H1 (cell line): Measurements from ENCODE around the gene C1orf56. TPM values are rescaled to one million over a fixed set of nuclear protein-coding genes. Genes with fewer than 3 reads are reported as not detected.

Experiments
- CTCF ChIA-PET: fragments of 300-600 bp; sonication (Branson Sonifier 250); formaldehyde crosslinking; loops from one replicate; lab custom pipeline; 2021; ENCODE audit not compliant: partially characterized antibody; lab: Charles Lee
- POLR2A ChIA-PET: fragments of 300-600 bp; sonication (Branson Sonifier 250); formaldehyde crosslinking; loops from one replicate; lab custom pipeline; 2021; ENCODE audit warnings: inconsistent platforms; ENCODE audit not compliant: partially characterized antibody; lab: Charles Lee
- DNase-seq, 2 experiments: peaks; one replicate each; pipeline versions ENCODE4 v3.0.0 to v3.0.0-alpha.2; 2010 to 2022; ENCODE audit warnings: low spot score in 2 of 2, low read depth in 1 of 2, mixed read lengths in 1 of 2
- FAIRE-seq: peaks from 2 replicates; lab custom pipeline; 2011; peaks lifted over from hg19 to GRCh38; lab: Jason Lieb, UNC
- H2AFZ ChIP-seq: 2 replicates; pipeline ENCODE4 v1.8.1; 2012; ENCODE audit warnings: low read length, inconsistent platforms
- H2AK5ac ChIP-seq: 2 replicates; pipeline ENCODE4 v1.6.1; 2013; ENCODE audit warnings: low read depth, low read length
- H2BK120ac ChIP-seq: replicated peaks from 2 replicates; pipeline ENCODE3; 2013; ENCODE audit warnings: low read depth, low read length, inconsistent platforms
- H2BK12ac ChIP-seq: 2 replicates; pipeline ENCODE4 v1.6.1; 2013; ENCODE audit warnings: low read depth, low read length
- H2BK15ac ChIP-seq: 2 replicates; pipeline ENCODE4 v1.6.1; 2013; ENCODE audit warnings: low read length
- H2BK20ac ChIP-seq: 2 replicates; pipeline ENCODE4 v1.6.1; 2013; ENCODE audit warnings: low read length
- H2BK5ac ChIP-seq: 2 replicates; pipeline ENCODE4 v1.6.1; 2013; ENCODE audit warnings: low read depth, low read length
- H3K14ac ChIP-seq: 2 replicates; pipeline ENCODE4 v1.6.1; 2013; ENCODE audit warnings: inconsistent platforms; ENCODE audit not compliant: insufficient read length
- H3K18ac ChIP-seq: 2 replicates; pipeline ENCODE4 v1.6.1; 2013; ENCODE audit warnings: low read length; ENCODE audit errors: extremely low read depth
- H3K23ac ChIP-seq: 2 replicates; pipeline ENCODE4 v1.6.1; 2013; ENCODE audit warnings: inconsistent platforms; ENCODE audit not compliant: insufficient read length
- H3K23me2 ChIP-seq: 2 replicates; pipeline ENCODE4 v1.6.1; 2013; ENCODE audit warnings: low read depth, low read length
- H3K27ac ChIP-seq: 2 replicates; pipeline ENCODE4 v1.6.1; 2011; ENCODE audit warnings: low read depth, low read length, inconsistent platforms
- H3K27me3 ChIP-seq, 4 experiments: replicated peaks in 1 of 4; 1 replicate in 1 of 4; 2 replicates in 3 of 4; pipeline versions ENCODE4 v1.6.1 to v1.8.1; 2011 to 2013; ENCODE audit warnings: low read length in 3 of 4, mild to moderate bottlenecking in 3 of 4, inconsistent platforms in 2 of 4, mixed read lengths in 2 of 4, moderate library complexity in 1 of 4; ENCODE audit not compliant: control insufficient read depth in 3 of 4, insufficient read depth in 3 of 4; ENCODE audit errors: extremely low read depth in 1 of 4
- H3K36me3 ChIP-seq, 4 experiments: 2 replicates each; pipeline versions ENCODE4 v1.6.1 to v1.8.1; 2011 to 2013; ENCODE audit warnings: mild to moderate bottlenecking in 4 of 4, low read length in 3 of 4, moderate library complexity in 2 of 4, control low read depth in 1 of 4, inconsistent platforms in 1 of 4; ENCODE audit not compliant: insufficient read depth in 4 of 4, control insufficient read depth in 2 of 4
- H3K4ac ChIP-seq: replicated peaks from 2 replicates; pipeline ENCODE3; 2013; ENCODE audit warnings: low read length, low read depth, mixed read lengths, inconsistent platforms; ENCODE audit not compliant: insufficient read length
- H3K4me1 ChIP-seq, 4 experiments: replicated peaks in 1 of 4; 1 replicate in 1 of 4; 2 replicates in 3 of 4; pipeline versions ENCODE4 v1.6.1 to v1.8.1; 2011 to 2013; ENCODE audit warnings: low read length in 3 of 4, inconsistent platforms in 2 of 4, mixed read lengths in 1 of 4; ENCODE audit not compliant: insufficient read depth in 4 of 4, control insufficient read depth in 3 of 4
- H3K4me2 ChIP-seq, 2 experiments: 2 replicates each; pipeline versions ENCODE4 v1.6.1 to v1.8.1; 2011 to 2013; ENCODE audit warnings: low read depth in 2 of 2, low read length in 2 of 2, control low read depth in 1 of 2, inconsistent platforms in 1 of 2, mild to moderate bottlenecking in 1 of 2; ENCODE audit not compliant: insufficient read depth in 1 of 2
- H3K4me3 ChIP-seq, 4 experiments: fragments of 200-600, 300-600 bp in 1 of 4; sonication (generic), shearing (Covaris generic), sonication (Bioruptor Twin) in 1 of 4; 2 replicates each; pipeline versions ENCODE4 v1.5.1 to v1.8.1; 2011 to 2016; ENCODE audit warnings: low read length in 4 of 4, low read depth in 3 of 4, control low read depth in 2 of 4, inconsistent platforms in 2 of 4, mild to moderate bottlenecking in 2 of 4, mixed read lengths in 1 of 4, moderate library complexity in 1 of 4; ENCODE audit not compliant: insufficient read depth in 2 of 4; ENCODE audit errors: extremely low read depth in 1 of 4
- H3K56ac ChIP-seq: replicated peaks from 2 replicates; pipeline ENCODE3; 2013; ENCODE audit warnings: low read depth, mild to moderate bottlenecking, mixed read lengths, low read length, inconsistent platforms; ENCODE audit not compliant: insufficient read length
- H3K79me1 ChIP-seq: 2 replicates; pipeline ENCODE4 v1.6.1; 2013; ENCODE audit warnings: low read depth, low read length, control low read depth
- H3K79me2 ChIP-seq, 2 experiments: 2 replicates each; pipeline versions ENCODE4 v1.6.1 to v1.8.1; 2012 to 2013; ENCODE audit warnings: low read length in 2 of 2, mild to moderate bottlenecking in 2 of 2, inconsistent platforms in 1 of 2; ENCODE audit not compliant: insufficient read depth in 2 of 2, control insufficient read depth in 1 of 2
- H3K9ac ChIP-seq, 4 experiments: replicated peaks in 1 of 4; 1 replicate in 1 of 4; 2 replicates in 3 of 4; pipeline versions ENCODE4 v1.6.1 to v1.8.1; 2011 to 2013; ENCODE audit warnings: low read depth in 3 of 4, low read length in 3 of 4, control low read depth in 2 of 4, mild to moderate bottlenecking in 2 of 4, moderate library complexity in 2 of 4, inconsistent platforms in 1 of 4; ENCODE audit errors: extremely low read depth in 1 of 4
- H3K9me3 ChIP-seq, 2 experiments: 2 replicates each; pipeline versions ENCODE4 v1.6.1 to v1.8.1; 2012 to 2013; ENCODE audit warnings: mild to moderate bottlenecking in 2 of 2, moderate library complexity in 2 of 2, control low read depth in 1 of 2, inconsistent platforms in 1 of 2, low read depth in 1 of 2, low read length in 1 of 2, mixed read lengths in 1 of 2; ENCODE audit not compliant: insufficient read depth in 2 of 2
- H4K20me1 ChIP-seq, 2 experiments: replicated peaks in 1 of 2; 2 replicates each; pipeline versions ENCODE3 to v1.8.1; 2011 to 2013; ENCODE audit warnings: inconsistent platforms in 2 of 2, low read length in 2 of 2, mild to moderate bottlenecking in 1 of 2; ENCODE audit not compliant: insufficient read depth in 2 of 2, control insufficient read depth in 1 of 2
- H4K5ac ChIP-seq: 2 replicates; pipeline ENCODE4 v1.6.1; 2013; ENCODE audit warnings: low read length, low read depth, mixed read lengths, inconsistent platforms; ENCODE audit not compliant: insufficient read length
- H4K8ac ChIP-seq: 2 replicates; pipeline ENCODE4 v1.8.0; 2013; ENCODE audit warnings: mild to moderate bottlenecking, moderate library complexity, low read length, inconsistent platforms; ENCODE audit not compliant: insufficient read depth; ENCODE audit errors: extremely low read depth
- H4K91ac ChIP-seq: replicated peaks from 2 replicates; pipeline ENCODE3; 2013; ENCODE audit warnings: low read length, mixed read lengths, inconsistent platforms; ENCODE audit not compliant: insufficient read length
- CTCF ChIP-seq, 3 experiments: IDR thresholded peaks; 1 replicate in 2 of 3; 2 replicates in 1 of 3; pipeline versions ENCODE4 v1.5.1 to v1.6.1; 2011; ENCODE audit warnings: low read length in 3 of 3, mild to moderate bottlenecking in 3 of 3, inconsistent platforms in 2 of 3, low read depth in 1 of 3, moderate library complexity in 1 of 3; ENCODE audit not compliant: insufficient read depth in 1 of 3; ENCODE audit errors: control extremely low read depth in 1 of 3
- EP300 ChIP-seq, 2 experiments: IDR thresholded peaks; 1 replicate in 1 of 2; 2 replicates in 1 of 2; pipeline ENCODE4 v1.6.1; 2011 to 2012; ENCODE audit warnings: low read depth in 2 of 2, low read length in 2 of 2, mild to moderate bottlenecking in 2 of 2, borderline replicate concordance in 1 of 2, inconsistent platforms in 1 of 2, moderate library complexity in 1 of 2
- NRF1 ChIP-seq: IDR thresholded peaks from 2 replicates; pipeline ENCODE4 v1.6.1; 2011; ENCODE audit warnings: mild to moderate bottlenecking, low read depth, low read length, improper control_type of control experiment
- RXRA ChIP-seq: IDR thresholded peaks from 2 replicates; pipeline ENCODE4 v1.6.1; 2011; ENCODE audit warnings: low read depth, mild to moderate bottlenecking, low read length, moderate library complexity; ENCODE audit not compliant: insufficient read depth
- TAF7 ChIP-seq: optimal IDR thresholded peaks from 2 replicates; pipeline ENCODE3; 2011; ENCODE audit warnings: low read depth, mild to moderate bottlenecking, inconsistent platforms, low read length, moderate library complexity, borderline replicate concordance
- TBP ChIP-seq: IDR thresholded peaks from 2 replicates; pipeline ENCODE4 v1.6.1; 2011; ENCODE audit warnings: low read depth, low read length, improper control_type of control experiment
- YY1 ChIP-seq: IDR thresholded peaks from 2 replicates; pipeline ENCODE4 v1.6.1; 2011; ENCODE audit warnings: low read depth, mild to moderate bottlenecking, low read length
- WGBS, 2 experiments: shearing (Covaris generic) in 1 of 2; methylation state at CpG; one replicate each; pipeline versions ENCODE4 v1.1.6 to v1.1.7; 2013 to 2015; ENCODE audit warnings: low lambda C conversion rate in 2 of 2, mixed read lengths in 2 of 2, inconsistent platforms in 1 of 2, low coverage in 1 of 2, missing lambda C conversion rate in 1 of 2; ENCODE audit not compliant: insufficient replicate concordance in 2 of 2, insufficient coverage in 1 of 2, insufficient read length in 1 of 2; ENCODE audit errors: extremely low coverage in 1 of 2, missing lambda C conversion rate in 1 of 2; 5-methylcytosine and 5-hydroxymethylcytosine counted together
- long read RNA-seq, 2 experiments: library from RNA in 1 of 2; library from capped mRNA in 1 of 2; stranded (forward); transcript quantifications; one replicate each; pipeline ENCODE4 v2.0.0, GENCODE V29; 2021; ENCODE audit warnings: inconsistent platforms in 1 of 2
- polyA minus RNA-seq, 3 experiments: library from RNA; depleted of rRNA, polyadenylated mRNA; stranded (reverse); fragments of >200 nt; gene quantifications; 1 replicate in 2 of 3; 2 replicates in 1 of 3; pipeline ENCODE4 v1.2.3, GENCODE V29; 2011
- polyA plus RNA-seq, 7 experiments: library from polyadenylated mRNA; depleted of rRNA in 3 of 7; stranded (reverse) in 5 of 7; unstranded in 2 of 7; fragments of >200 nt in 5 of 7; fragments of 200-250 nt in 2 of 7; gene quantifications; 1 replicate in 5 of 7; 2 replicates in 1 of 7; 4 replicates in 1 of 7; pipeline versions ENCODE4 v1.2.1 to v1.2.3, GENCODE V29; 2011 to 2013; ENCODE audit warnings: missing spikeins in 2 of 7, mixed read lengths in 2 of 7
- total RNA-seq: library from RNA; stranded (reverse); fragmentation: NEBNext Ultra II Directional; extraction: Animal tissue kit (Norgen Biotek cat#: 25700); gene quantifications from 2 replicates; pipeline ENCODE4 v1.2.1, GENCODE V29; 2021

Gene C1orf56
- total RNA-seq (3.0 and 5.0 TPM in 2 replicates), polyA plus RNA-seq (2011; rRNA removed) (3.4 and 5.6 TPM in 2 replicates), polyA minus RNA-seq (2011; rRNA and poly(A)+ RNA removed) (1.2 and 4.4 TPM in 2 replicates)
- 2.7 TPM for polyA plus RNA-seq (2011; cell fraction: cytosol; rRNA removed)
- polyA plus RNA-seq (2011; cell fraction: nucleus; rRNA removed): 3.9 TPM
- polyA plus RNA-seq (2012, experiment 1 of 2): 3.1 to 4.8 TPM (median 3.5 TPM) in 4 replicates
- 4.0 TPM for polyA plus RNA-seq (2012, experiment 2 of 2)
- 3.0 TPM for polyA plus RNA-seq (2013, experiment 1 of 2)
- polyA plus RNA-seq (2013, experiment 2 of 2): 3.2 TPM
- 1.0 TPM for polyA minus RNA-seq (2011; cell fraction: cytosol; rRNA and poly(A)+ RNA removed)
- 2.8 TPM for polyA minus RNA-seq (2011; cell fraction: nucleus; rRNA and poly(A)+ RNA removed)
- long read RNA-seq, experiment 1, partial matches to known transcripts: 0 of 3 reads
- long read RNA-seq, experiment 1, other reads (novel, unspliced or antisense): 2 of 3 reads
- long read RNA-seq, experiment 2, transcript C1orf56-201 (2 exons, 2,096 nt): major isoform, 5 of 5 reads
- long read RNA-seq, experiment 2, partial matches to known transcripts: 0 of 5 reads
- long read RNA-seq, experiment 2, other reads (novel, unspliced or antisense): 0 of 5 reads

GRCh38 chr1:151047591-151047924 is at the start of gene C1orf56:
Gene C1orf56 (plus strand): TSS chr1:151047751. CDS start chr1:151047848, 97 bp downstream.
- Histone ChIP-seq H3K27ac (peak within 1 kb of the TSS; percentile 60), H3K4me2 (peak within 1 kb of the TSS; percentile 92 to 98)
- FAIRE-seq: no peak
- TF ChIP-seq TBP (peak; percentile 63; the same call in 1 of the 2 replicates), RXRA (no peak), EP300 (IDR thresholded peaks at IDR 0.05; ENCODE audit: borderline replicate concordance in 1 of 2, low read depth in 2 of 2, low read length in 2 of 2) (no peak), YY1 (no peak), NRF1 (peak; percentile 38; the same call in 1 of the 2 replicates), TAF7 (peak; percentile 63), CTCF (IDR thresholded peaks at IDR 0.05; ENCODE audit: control extremely low read depth in 1 of 3, insufficient read depth in 1 of 3, low read depth in 1 of 3, low read length in 3 of 3) (no peak)

More at GRCh38 chr1:151047591-151047924, at the start of gene C1orf56:
- Histone ChIP-seq H3K9me3 (no peaks in the 10 kb centered on the region; a peak in 1 of 4 replicates), H3K27me3 (no peaks in the 10 kb centered on the region), H4K8ac (peak within 1 kb of the TSS; percentile 95), H3K18ac (peak within 1 kb of the TSS; percentile 95), H2BK15ac (0 out of 2 replicates have a peak within 1 kb of the TSS, but pooled peaks have one; percentile 92), H3K79me1 (no peaks in the 10 kb centered on the region), H2BK5ac (peak within 1 kb of the TSS; percentile 88), H3K9ac (peak within 1 kb of the TSS; percentile 64 to 81 (median 74)), H2BK20ac (no peak within 1 kb of the TSS), H3K56ac (peak within 1 kb of the TSS; percentile 74), H3K79me2 (no peaks in the 10 kb centered on the region), H2AK5ac (peak within 1 kb of the TSS; percentile 55; the same call in 1 of the 2 replicates), H4K91ac (peak within 1 kb of the TSS; percentile 83), H3K4ac (peak within 1 kb of the TSS; percentile 64), H3K4me1 (peaks cover 0 to 7% (median 3%) of the 10 kb centered on the region in 4 experiments; a peak in 4 of 7 replicates), H3K14ac (no peak within 1 kb of the TSS), H3K36me3 (peaks cover 2 to 28% (median 6%) of the 10 kb centered on the region in 4 experiments; a peak in 6 of 8 replicates), H4K20me1 (peaks cover 0 to 3% of the 10 kb centered on the region in 2 experiments), H2BK120ac (peak within 1 kb of the TSS; percentile 16), H2BK12ac (peak within 1 kb of the TSS; percentile 86), H3K23ac (no peak within 1 kb of the TSS), H3K23me2 (peaks cover 8% of the 10 kb centered on the region; the same call in 1 of the 2 replicates), H2AFZ (peak within 1 kb of the TSS; percentile 68; the same call in 1 of the 2 replicates), H3K4me3 (peak within 1 kb of the TSS; percentile 70 to 96 (median 84)), H4K5ac (peak within 1 kb of the TSS; percentile 58)
- WGBS, 2 experiments: 0% methylated on average over 11 of the region's 29 CpGs; no CpG with 5 or more reads in 1 of the 2 experiments
- ChIA-PET CTCF (interaction anchor here (0.7 to 9.6 kb wide), 18 partner anchors 8 to 222 kb away, joined by 3 to 95 read pairs (median 4); partner anchors contain the start of genes CDC42SE1, MINDY1 and MLLT11), POLR2A (interaction anchor here (0.8 to 7.7 kb wide), 18 partner anchors 11 to 234 kb away, joined by 3 to 107 read pairs (median 5); partner anchors contain the start of genes ANXA9, BNIPL, CDC42SE1 and GABPB2)
- peak in 1 of 2 experiments; percentile 83 for DNase-seq
